ENCODE results near the gene SLC28A3. TPM values are rescaled to one million over a fixed set of nuclear protein-coding genes. Genes with fewer than 3 reads are reported as not detected.

The SLC28A3 gene
- total and polyA plus RNA-seq, 4 experiments from 2014 or later = not detected

GRCh38 chr9:84339962-84340361, 596 bp downstream of the SLC28A3 start:
- no peak overlapping the region for H3K4me3 Mint-ChIP-seq
- no peaks in the 10 kb centered on the region for H3K9me3 ChIP-seq (ENCODE audit: control insufficient read depth in 1 of 2, low read length in 2 of 2)
- intact Hi-C loops (cut with micrococcal nuclease) = no loop called here

GRCh38 chr9:84339503-84339902, 1.1 kb downstream of the SLC28A3 start:
- H3K27ac Mint-ChIP-seq = no peak overlapping the region
- Histone ChIP-seq H3K4me1 (ENCODE audit: insufficient read depth, low read length) (no peaks in the 10 kb centered on the region), H3K27me3 (ENCODE audit: insufficient read depth, low read length) (no peaks in the 10 kb centered on the region), H3K4me3 (ENCODE audit: low read length in 2 of 2) (no peak overlapping the region), H3K27ac (ENCODE audit: low read depth, low read length) (no peak overlapping the region), H3K9me3 (ENCODE audit: control insufficient read depth in 1 of 2, low read length in 2 of 2) (no peaks in the 10 kb centered on the region), H3K36me3 (ENCODE audit: insufficient read depth, low read length) (no peaks in the 10 kb centered on the region)
- H3K36me3 Mint-ChIP-seq = no peaks in the 10 kb centered on the region
- peaks cover 0 to 1% (median 0%) of the 10 kb centered on the region in 8 donors for H3K9me3 Mint-ChIP-seq
- H3K4me1 Mint-ChIP-seq = no peaks in the 10 kb centered on the region
- intact Hi-C loops (cut with micrococcal nuclease) = no loop called here
- no peak for DNase-seq
- ChIA-PET CTCF (ENCODE audit: partially characterized antibody) (no interaction called here), POLR2A (ENCODE audit: partially characterized antibody) (no interaction called here)
- H3K4me3 Mint-ChIP-seq = no peak overlapping the region
- H3K27me3 Mint-ChIP-seq = peaks cover 1 to 2% of the 10 kb centered on the region in 2 donors

More at GRCh38 chr9:84339962-84340361, 596 bp downstream of the SLC28A3 start:
- Histone ChIP-seq H3K4me3 (ENCODE audit: low read length in 2 of 2) (no peak overlapping the region), H3K27me3 (ENCODE audit: insufficient read depth, low read length) (no peaks in the 10 kb centered on the region), H3K4me1 (ENCODE audit: insufficient read depth, low read length) (no peaks in the 10 kb centered on the region), H3K27ac (ENCODE audit: low read depth, low read length) (no peak overlapping the region), H3K36me3 (ENCODE audit: insufficient read depth, low read length) (no peaks in the 10 kb centered on the region)
- H3K36me3 Mint-ChIP-seq = no peaks in the 10 kb centered on the region
- peaks cover 2 to 4% of the 10 kb centered on the region in 2 donors for H3K27me3 Mint-ChIP-seq
- H3K27ac Mint-ChIP-seq = no peak overlapping the region
- no peaks in the 10 kb centered on the region for H3K4me1 Mint-ChIP-seq
- DNase-seq = no peak
- peaks cover 0 to 1% (median 0%) of the 10 kb centered on the region in 8 donors for H3K9me3 Mint-ChIP-seq
- ChIA-PET CTCF (ENCODE audit: partially characterized antibody) (no interaction called here), POLR2A (ENCODE audit: partially characterized antibody) (no interaction called here)

GRCh38 chr9:84338792-84339191, 1.8 kb downstream of the SLC28A3 start:
- Histone ChIP-seq H3K27me3 (ENCODE audit: insufficient read depth, low read length) (no peaks in the 10 kb centered on the region), H3K4me1 (ENCODE audit: insufficient read depth, low read length) (no peaks in the 10 kb centered on the region), H3K27ac (ENCODE audit: low read depth, low read length) (no peak overlapping the region), H3K36me3 (ENCODE audit: insufficient read depth, low read length) (no peaks in the 10 kb centered on the region), H3K4me3 (ENCODE audit: low read length in 2 of 2) (no peak overlapping the region), H3K9me3 (ENCODE audit: control insufficient read depth in 1 of 2, low read length in 2 of 2) (no peaks in the 10 kb centered on the region)
- no peak overlapping the region for H3K27ac Mint-ChIP-seq
- no peaks in the 10 kb centered on the region for H3K36me3 Mint-ChIP-seq
- ChIA-PET POLR2A (ENCODE audit: partially characterized antibody) (no interaction called here), CTCF (ENCODE audit: partially characterized antibody) (interaction anchor here (2.1 kb wide), 1 partner anchor 58 kb away, joined by 4 read pairs; no protein-coding TSS in a partner anchor)
- H3K4me1 Mint-ChIP-seq = no peaks in the 10 kb centered on the region
- DNase-seq = no peak
- peaks cover 1 to 2% of the 10 kb centered on the region in 2 donors for H3K27me3 Mint-ChIP-seq
- peaks cover 0 to 1% (median 0%) of the 10 kb centered on the region in 8 donors for H3K9me3 Mint-ChIP-seq
- H3K4me3 Mint-ChIP-seq = no peak overlapping the region
- intact Hi-C loops (cut with micrococcal nuclease) = no loop called here

GRCh38 chr9:84337252-84337651, 3.3 kb downstream of the SLC28A3 start:
- ChIA-PET POLR2A (ENCODE audit: partially characterized antibody) (no interaction called here), CTCF (ENCODE audit: partially characterized antibody) (interaction anchor here (2.1 kb wide), 1 partner anchor 60 kb away, joined by 4 read pairs; no protein-coding TSS in a partner anchor)
- Histone ChIP-seq H3K27ac (ENCODE audit: low read depth, low read length) (no peak overlapping the region), H3K27me3 (ENCODE audit: insufficient read depth, low read length) (no peaks in the 10 kb centered on the region), H3K36me3 (ENCODE audit: insufficient read depth, low read length) (no peaks in the 10 kb centered on the region), H3K9me3 (ENCODE audit: control insufficient read depth in 1 of 2, low read length in 2 of 2) (no peaks in the 10 kb centered on the region), H3K4me3 (ENCODE audit: low read length in 2 of 2) (no peak overlapping the region), H3K4me1 (ENCODE audit: insufficient read depth, low read length) (no peaks in the 10 kb centered on the region)
- Mint-ChIP-seq H3K4me3 (no peak overlapping the region), H3K9me3 (peaks cover 0 to 1% (median 0%) of the 10 kb centered on the region in 8 donors), H3K36me3 (no peaks in the 10 kb centered on the region), H3K27me3 (peaks cover 2% of the 10 kb centered on the region in 2 donors), H3K27ac (no peak overlapping the region), H3K4me1 (no peaks in the 10 kb centered on the region)
- intact Hi-C loops (cut with micrococcal nuclease) = no loop called here
- DNase-seq = no peak

- ChIA-PET CTCF (ENCODE audit: partially characterized antibody) (no interaction called here), POLR2A (ENCODE audit: partially characterized antibody) (no interaction called here)
- no peak overlapping the region for H3K27ac ChIP-seq (ENCODE audit: low read depth, low read length)
- H3K4me3 Mint-ChIP-seq = no peak overlapping the region
- intact Hi-C loops (cut with micrococcal nuclease) = no loop called here
- no peaks in the 10 kb centered on the region for H3K36me3 Mint-ChIP-seq
- peaks cover 2 to 10% of the 10 kb centered on the region in 2 donors for H3K27me3 Mint-ChIP-seq
- peaks cover 0 to 21% (median 8%) of the 10 kb centered on the region in 8 donors for H3K9me3 Mint-ChIP-seq
- H3K36me3 ChIP-seq (ENCODE audit: insufficient read depth, low read length) = no peaks in the 10 kb centered on the region
- no peak overlapping the region for H3K27ac Mint-ChIP-seq
- no peak for DNase-seq
- no peak overlapping the region for H3K4me3 ChIP-seq (ENCODE audit: low read length in 2 of 2)
- no peaks in the 10 kb centered on the region for H3K4me1 Mint-ChIP-seq
- H3K4me1 ChIP-seq (ENCODE audit: insufficient read depth, low read length) = no peaks in the 10 kb centered on the region
- H3K9me3 ChIP-seq (ENCODE audit: control insufficient read depth in 1 of 2, low read length in 2 of 2) = no peaks in the 10 kb centered on the region
- H3K27me3 ChIP-seq (ENCODE audit: insufficient read depth, low read length) = peaks cover 4% of the 10 kb centered on the region
Measured at GRCh38 chr9:84331119-84331809, 9.3 kb downstream of the SLC28A3 start.

GRCh38 chr9:84330246-84330645, 10.3 kb downstream of the SLC28A3 start:
- H3K4me3 Mint-ChIP-seq = no peak overlapping the region
- H3K36me3 ChIP-seq (ENCODE audit: insufficient read depth, low read length) = no peaks in the 10 kb centered on the region
- POLR2A ChIA-PET (ENCODE audit: partially characterized antibody) = no interaction called here
- peaks cover 4% of the 10 kb centered on the region for H3K27me3 ChIP-seq (ENCODE audit: insufficient read depth, low read length)
- H3K4me3 ChIP-seq (ENCODE audit: low read length in 2 of 2) = no peak overlapping the region
- no peaks in the 10 kb centered on the region for H3K4me1 Mint-ChIP-seq
- H3K9me3 Mint-ChIP-seq = peaks cover 0 to 21% (median 8%) of the 10 kb centered on the region in 8 donors
- no peaks in the 10 kb centered on the region for H3K9me3 ChIP-seq (ENCODE audit: control insufficient read depth in 1 of 2, low read length in 2 of 2)
- CTCF ChIA-PET (ENCODE audit: partially characterized antibody) = no interaction called here
- peaks cover 2 to 10% of the 10 kb centered on the region in 2 donors for H3K27me3 Mint-ChIP-seq
- no peak for DNase-seq
- H3K36me3 Mint-ChIP-seq = no peaks in the 10 kb centered on the region
- intact Hi-C loops (cut with micrococcal nuclease) = no loop called here
- no peaks in the 10 kb centered on the region for H3K4me1 ChIP-seq (ENCODE audit: insufficient read depth, low read length)
- no peak overlapping the region for H3K27ac Mint-ChIP-seq
- H3K27ac ChIP-seq (ENCODE audit: low read depth, low read length) = no peak overlapping the region

GRCh38 chr9:84327184-84327583, 13.4 kb downstream of the SLC28A3 start:
- intact Hi-C loops (cut with micrococcal nuclease) = no loop called here
- H3K4me3 Mint-ChIP-seq = no peak overlapping the region
- POLR2A ChIA-PET (ENCODE audit: partially characterized antibody) = no interaction called here

More at GRCh38 chr9:84327184-84327583, 13.4 kb downstream of the SLC28A3 start:
- Histone ChIP-seq H3K36me3 (ENCODE audit: insufficient read depth, low read length) (no peaks in the 10 kb centered on the region), H3K4me1 (ENCODE audit: insufficient read depth, low read length) (no peaks in the 10 kb centered on the region), H3K4me3 (ENCODE audit: low read length in 2 of 2) (no peak overlapping the region), H3K27ac (ENCODE audit: low read depth, low read length) (no peak overlapping the region), H3K9me3 (ENCODE audit: control insufficient read depth in 1 of 2, low read length in 2 of 2) (no peaks in the 10 kb centered on the region), H3K27me3 (ENCODE audit: insufficient read depth, low read length) (peaks cover 4% of the 10 kb centered on the region)
- no peak for DNase-seq
- CTCF ChIA-PET (ENCODE audit: partially characterized antibody) = no interaction called here
- Mint-ChIP-seq H3K27ac (no peak overlapping the region), H3K9me3 (peaks cover 0 to 21% (median 8%) of the 10 kb centered on the region in 8 donors), H3K27me3 (peaks cover 2 to 8% of the 10 kb centered on the region in 2 donors), H3K4me1 (no peaks in the 10 kb centered on the region), H3K36me3 (no peaks in the 10 kb centered on the region)
